Measurements from ENCODE around the gene RNF145.

Gene RNF145

GRCh38 chr5:159184236-159184635 is 25.1 kb downstream of the RNF145 start:
- no peak for DNase-seq (ENCODE audit: extremely low spot score)
- POLR2A ChIA-PET, result interaction anchor here (0.6 kb wide), 1 partner anchor 78 kb away, joined by 3 read pairs; no protein-coding TSS in a partner anchor
- TF ChIP-seq PKNOX1 (IDR thresholded peaks at IDR 0.05) (no peak), HDGF (IDR thresholded peaks at IDR 0.05; ENCODE audit: borderline replicate concordance) (no peak), NFRKB (IDR thresholded peaks at IDR 0.05) (no peak), LEF1 (IDR thresholded peaks at IDR 0.05; ENCODE audit: borderline replicate concordance) (no peak), BHLHE40 (IDR thresholded peaks at IDR 0.05; ENCODE audit: borderline replicate concordance) (no peak), L3MBTL2 (conservative IDR thresholded peaks at IDR 0.05) (no peak), SP1 (IDR thresholded peaks at IDR 0.05) (no peak)
- CTCF ChIA-PET, result no interaction called here

- TF ChIP-seq FOXA1 (IDR thresholded peaks at IDR 0.05) (no peak), TARDBP (IDR thresholded peaks at IDR 0.05) (no peak), ARNT (IDR thresholded peaks at IDR 0.05) (no peak), L3MBTL2 (conservative IDR thresholded peaks at IDR 0.05) (no peak), ELF4 (IDR thresholded peaks at IDR 0.05) (no peak), FOXK2 (IDR thresholded peaks at IDR 0.05) (no peak), CTBP1 (IDR thresholded peaks at IDR 0.05; ENCODE audit: borderline replicate concordance) (no peak), NFRKB (IDR thresholded peaks at IDR 0.05) (no peak), HDGF (IDR thresholded peaks at IDR 0.05; ENCODE audit: borderline replicate concordance) (no peak)
- CTCF ChIA-PET, result no interaction called here
- POLR2A ChIA-PET, result no interaction called here
- DNase-seq (ENCODE audit: extremely low spot score), result no peak
Observed at GRCh38 chr5:159183247-159183646, 26.1 kb downstream of the RNF145 start.

GRCh38 chr5:159182691-159183090 is 26.7 kb downstream of the RNF145 start:
- ChIA-PET POLR2A (no interaction called here), CTCF (no interaction called here)
- no peak for TF ChIP-seq HDGF (IDR thresholded peaks at IDR 0.05; ENCODE audit: borderline replicate concordance)
- no peak for TF ChIP-seq ARNT (IDR thresholded peaks at IDR 0.05)
- no peak for TF ChIP-seq ELF4 (IDR thresholded peaks at IDR 0.05)
- TF ChIP-seq NFRKB (IDR thresholded peaks at IDR 0.05), result no peak
- no peak for TF ChIP-seq BHLHE40 (IDR thresholded peaks at IDR 0.05; ENCODE audit: borderline replicate concordance)
- TF ChIP-seq FOXM1 (IDR thresholded peaks at IDR 0.05; ENCODE audit: borderline replicate concordance), result no peak
- no peak for TF ChIP-seq CTBP1 (IDR thresholded peaks at IDR 0.05; ENCODE audit: borderline replicate concordance)
- no peak for TF ChIP-seq FOXA1 (IDR thresholded peaks at IDR 0.05)
- DNase-seq (ENCODE audit: extremely low spot score), result no peak

GRCh38 chr5:159181651-159182050 is 27.7 kb downstream of the RNF145 start:
- ChIA-PET POLR2A (no interaction called here), CTCF (no interaction called here)
- TF ChIP-seq FOXM1 (IDR thresholded peaks at IDR 0.05; ENCODE audit: borderline replicate concordance) (no peak), FOXK2 (IDR thresholded peaks at IDR 0.05) (no peak), FOXA1 (IDR thresholded peaks at IDR 0.05) (no peak), PKNOX1 (IDR thresholded peaks at IDR 0.05) (no peak), LEF1 (IDR thresholded peaks at IDR 0.05; ENCODE audit: borderline replicate concordance) (no peak), SP1 (IDR thresholded peaks at IDR 0.05) (no peak)
- no peak for DNase-seq (ENCODE audit: extremely low spot score)

- no peak for DNase-seq (ENCODE audit: extremely low spot score)
- CTCF ChIA-PET, result no interaction called here
- POLR2A ChIA-PET, result interaction anchor here (0.6 kb wide), 1 partner anchor 309 kb away, joined by 4 read pairs; no protein-coding TSS in a partner anchor
- TF ChIP-seq L3MBTL2 (conservative IDR thresholded peaks at IDR 0.05) (no peak), FOXK2 (IDR thresholded peaks at IDR 0.05) (no peak), SUZ12 (IDR thresholded peaks at IDR 0.05) (no peak), SP1 (IDR thresholded peaks at IDR 0.05) (no peak), ZNF384 (IDR thresholded peaks at IDR 0.05) (no peak), FOXM1 (IDR thresholded peaks at IDR 0.05; ENCODE audit: borderline replicate concordance) (no peak)
Observed at GRCh38 chr5:159181152-159181551, 28.2 kb downstream of the RNF145 start.

GRCh38 chr5:159179529-159180305 is 29.6 kb downstream of the RNF145 start:
- no peak for DNase-seq (ENCODE audit: extremely low spot score)
- ChIA-PET CTCF (no interaction called here), POLR2A (interaction anchor here (1.0 kb wide), 1 partner anchor 28 kb away, joined by 4 read pairs; no protein-coding TSS in a partner anchor)
- no peak for TF ChIP-seq HDGF (IDR thresholded peaks at IDR 0.05; ENCODE audit: borderline replicate concordance)
- no peak for TF ChIP-seq L3MBTL2 (conservative IDR thresholded peaks at IDR 0.05)
- TF ChIP-seq NFRKB (IDR thresholded peaks at IDR 0.05), result no peak
- TF ChIP-seq BHLHE40 (IDR thresholded peaks at IDR 0.05; ENCODE audit: borderline replicate concordance), result no peak
- no peak for TF ChIP-seq TARDBP (IDR thresholded peaks at IDR 0.05)

- ChIA-PET POLR2A (interaction anchor here (1.0 kb wide), 1 partner anchor 29 kb away, joined by 4 read pairs; no protein-coding TSS in a partner anchor), CTCF (no interaction called here)
- TF ChIP-seq HDGF (IDR thresholded peaks at IDR 0.05; ENCODE audit: borderline replicate concordance) (no peak), FOXK2 (IDR thresholded peaks at IDR 0.05) (no peak), TARDBP (IDR thresholded peaks at IDR 0.05) (no peak), BHLHE40 (IDR thresholded peaks at IDR 0.05; ENCODE audit: borderline replicate concordance) (no peak), NFRKB (IDR thresholded peaks at IDR 0.05) (no peak), FOXM1 (IDR thresholded peaks at IDR 0.05; ENCODE audit: borderline replicate concordance) (no peak), ELF4 (IDR thresholded peaks at IDR 0.05) (no peak), L3MBTL2 (conservative IDR thresholded peaks at IDR 0.05) (no peak), SUZ12 (IDR thresholded peaks at IDR 0.05) (no peak), PKNOX1 (IDR thresholded peaks at IDR 0.05) (no peak), ZNF384 (IDR thresholded peaks at IDR 0.05) (no peak), ARNT (IDR thresholded peaks at IDR 0.05) (no peak), LEF1 (IDR thresholded peaks at IDR 0.05; ENCODE audit: borderline replicate concordance) (no peak), FOXA1 (IDR thresholded peaks at IDR 0.05) (no peak), CTBP1 (IDR thresholded peaks at IDR 0.05; ENCODE audit: borderline replicate concordance) (no peak), SP1 (IDR thresholded peaks at IDR 0.05) (no peak)
- DNase-seq (ENCODE audit: extremely low spot score), result no peak
Observed at GRCh38 chr5:159178978-159179377, 30.4 kb downstream of the RNF145 start.

Data from HEK293T (cell line).